SK-N-SH treated with all-trans-retinoic acid at 6 μM for 48 hours (cell line): ENCODE results near the gene PIK3R5.

Experiments used
- ATAC-seq: fragments of 200-7000 bp; cut with Tn5 transposase; 3 replicates; pipeline ENCODE4 v1.9.1; 2020; ENCODE audit warnings: mild to moderate bottlenecking, moderate library complexity
- ARNTL ChIP-seq: fragments of 450-650 bp; formaldehyde crosslinking; IDR thresholded peaks from 2 replicates; pipeline ENCODE4 v1.5.0; 2020; ENCODE audit warnings: low read depth, mild to moderate bottlenecking, moderate library complexity, borderline replicate concordance
- CSDC2 ChIP-seq: fragments of 250-450 bp; sonication (Bioruptor Pico); IDR thresholded peaks from 2 replicates; pipeline ENCODE4 v1.5.0; 2020; ENCODE audit warnings: mild to moderate bottlenecking, moderate library complexity
- ESRRG ChIP-seq: fragments of 250-450 bp; sonication (Bioruptor Pico); IDR thresholded peaks from 2 replicates; pipeline ENCODE4 v1.6.1; 2021; ENCODE audit warnings: mild to moderate bottlenecking
- GLIS3 ChIP-seq: fragments of 250-450 bp; sonication (Bioruptor Pico); IDR thresholded peaks from 2 replicates; pipeline ENCODE4 v1.5.0; 2020; ENCODE audit warnings: mild to moderate bottlenecking, moderate library complexity
- ISL1 ChIP-seq: fragments of 250-450 bp; sonication (Bioruptor Pico); IDR thresholded peaks from 2 replicates; pipeline ENCODE4 v2.1.2; 2022; ENCODE audit warnings: mild to moderate bottlenecking, moderate library complexity
- OSR1 ChIP-seq: fragments of 250-450 bp; sonication (Bioruptor Pico); IDR thresholded peaks from 2 replicates; pipeline ENCODE4 v1.8.0; 2022; ENCODE audit warnings: moderate library complexity, mild to moderate bottlenecking, inconsistent platforms
- PPARA ChIP-seq: fragments of 250-450 bp; sonication (Bioruptor Pico); IDR thresholded peaks from 2 replicates; pipeline ENCODE4 v1.5.0; 2020; ENCODE audit warnings: mild to moderate bottlenecking, borderline replicate concordance
- RARB ChIP-seq: fragments of 250-450 bp; sonication (Bioruptor Pico); IDR thresholded peaks from 2 replicates; pipeline ENCODE4 v1.8.0; 2021; ENCODE audit warnings: mild to moderate bottlenecking, moderate library complexity
- SNAI2 ChIP-seq: fragments of 250-450 bp; sonication (Bioruptor Pico); IDR thresholded peaks from 2 replicates; pipeline ENCODE4 v1.5.0; 2020; ENCODE audit warnings: mild to moderate bottlenecking, moderate library complexity
- TCF4 ChIP-seq: fragments of 250-450 bp; sonication (Bioruptor Pico); IDR thresholded peaks from 2 replicates; pipeline ENCODE4 v1.8.0; 2021; ENCODE audit warnings: mild to moderate bottlenecking, moderate library complexity, borderline replicate concordance
- ZC3H10 ChIP-seq: fragments of 250-450 bp; sonication (Bioruptor Pico); IDR thresholded peaks from 2 replicates; pipeline ENCODE4 v1.5.1; 2021; ENCODE audit warnings: mild to moderate bottlenecking, moderate library complexity
- ZFP3 ChIP-seq: fragments of 250-450 bp; sonication (Bioruptor Pico); IDR thresholded peaks from 2 replicates; pipeline ENCODE4 v1.5.0; 2020; ENCODE audit warnings: mild to moderate bottlenecking, moderate library complexity
- ZFP30 ChIP-seq: fragments of 450-650 bp; formaldehyde crosslinking; IDR thresholded peaks from 2 replicates; pipeline ENCODE4 v1.5.0; 2022; ENCODE audit warnings: mild to moderate bottlenecking, moderate library complexity
- ZNF565 ChIP-seq: fragments of 450-650 bp; formaldehyde crosslinking; conservative IDR thresholded peaks from 2 replicates; pipeline ENCODE4 v1.5.0; 2020; ENCODE audit warnings: low read depth, mild to moderate bottlenecking, moderate library complexity
- ZNF70 ChIP-seq: fragments of 450-650 bp; formaldehyde crosslinking; IDR thresholded peaks from 2 replicates; pipeline ENCODE4 v1.5.0; 2020; ENCODE audit warnings: mild to moderate bottlenecking, moderate library complexity
- TF ChIP-seq, protein P1 (sequence below): fragments of 250-450 bp; sonication (Bioruptor Pico); IDR thresholded peaks from 2 replicates; pipeline ENCODE4 v1.5.1; 2021; ENCODE audit warnings: mild to moderate bottlenecking, moderate library complexity
- TF ChIP-seq, protein P2 (sequence below): fragments of 250-450 bp; sonication (Bioruptor Pico); IDR thresholded peaks from 2 replicates; pipeline ENCODE4 v1.8.0; 2020; ENCODE audit warnings: mild to moderate bottlenecking, moderate library complexity, borderline replicate concordance
- TF ChIP-seq, protein P3 (sequence below): fragments of 250-450 bp; sonication (Bioruptor Pico); IDR thresholded peaks from 2 replicates; pipeline ENCODE4 v1.8.0; 2021; ENCODE audit warnings: low read depth, mild to moderate bottlenecking, moderate library complexity, borderline replicate concordance
- TF ChIP-seq, protein P4 (sequence below): fragments of 250-450 bp; sonication (Bioruptor Pico); IDR thresholded peaks from 2 replicates; pipeline ENCODE4 v1.5.0; 2020; ENCODE audit warnings: mild to moderate bottlenecking, moderate library complexity

Gene PIK3R5

DNA sequence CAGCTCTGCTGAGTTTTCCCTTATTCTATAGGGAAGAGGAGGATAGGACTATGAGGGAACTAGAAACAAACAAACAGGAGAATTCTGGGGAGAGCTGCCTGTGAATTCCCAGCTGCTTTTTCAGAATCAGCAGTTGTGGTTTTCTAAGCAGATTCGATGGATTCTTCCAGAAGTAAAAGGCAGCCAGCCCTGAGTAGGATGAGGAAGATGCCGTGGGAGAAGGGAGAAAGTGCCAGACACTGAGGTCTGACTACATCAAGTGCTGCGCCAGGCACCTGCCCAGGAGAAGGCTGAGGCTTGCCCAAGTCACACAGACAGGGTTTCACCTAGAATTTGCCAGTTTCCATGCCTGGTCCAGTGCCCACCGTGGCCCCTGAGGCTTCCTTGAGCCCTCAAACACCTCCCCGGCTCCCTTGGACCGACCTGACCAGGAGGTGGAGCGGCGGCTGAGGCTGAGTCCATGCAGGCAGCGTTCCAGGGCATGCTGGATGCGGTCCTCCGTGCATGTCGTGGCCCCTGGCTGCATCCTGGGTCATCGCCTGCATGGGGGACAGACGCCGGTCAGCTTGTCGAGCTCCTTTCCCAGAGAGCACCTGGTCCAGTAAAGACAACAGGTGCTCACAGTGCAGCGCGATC is 54.4 kb downstream of the PIK3R5 start:
- ATAC-seq: no peak

DNA sequence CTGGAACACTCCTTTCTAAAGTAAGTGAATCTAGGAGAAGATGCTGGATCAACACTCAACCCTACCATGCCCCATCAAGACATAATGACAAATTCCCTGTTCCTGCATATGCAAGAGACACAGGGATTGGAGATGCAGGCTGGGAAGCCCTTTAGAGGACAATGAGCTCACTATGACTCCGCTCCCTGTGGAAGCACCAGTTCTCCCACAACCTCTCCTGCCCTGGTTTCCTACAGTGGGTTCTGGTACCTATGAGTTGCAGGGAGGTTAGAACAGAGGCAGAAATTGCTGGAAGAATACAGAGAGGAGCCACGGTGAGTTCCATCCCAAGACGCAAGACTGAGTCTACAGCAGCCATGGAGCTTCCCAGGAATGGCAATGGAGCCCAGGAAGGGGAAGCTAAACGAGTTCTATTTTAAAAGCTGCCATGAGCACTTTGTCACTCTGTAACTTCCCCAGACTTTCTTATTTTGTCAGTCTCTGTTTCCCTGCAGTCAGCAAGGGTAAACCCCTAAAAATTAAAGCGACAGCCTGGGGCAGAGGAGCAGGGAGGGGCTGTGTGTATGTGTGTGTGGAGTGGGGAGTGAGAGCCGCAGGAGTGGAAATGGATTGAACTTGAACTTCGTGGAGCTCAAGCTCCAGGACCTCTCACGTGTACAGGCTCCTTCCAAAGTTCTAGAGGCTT is 55.8 kb downstream of the PIK3R5 start:
- ATAC-seq: no peak

More for the DNA sequence above, 54.4 kb downstream of the PIK3R5 start:
- no peak for TF ChIP-seq ESRRG
- no peak for TF ChIP-seq ZFP30 (CRISPR knock-in tag)
- no peak for TF ChIP-seq ZNF70 (CRISPR knock-in tag)
- TF ChIP-seq ARNTL (CRISPR knock-in tag): no peak
- no peak for TF ChIP-seq PPARA
- TF ChIP-seq ISL1: no peak
- TF ChIP-seq, protein P1, sequence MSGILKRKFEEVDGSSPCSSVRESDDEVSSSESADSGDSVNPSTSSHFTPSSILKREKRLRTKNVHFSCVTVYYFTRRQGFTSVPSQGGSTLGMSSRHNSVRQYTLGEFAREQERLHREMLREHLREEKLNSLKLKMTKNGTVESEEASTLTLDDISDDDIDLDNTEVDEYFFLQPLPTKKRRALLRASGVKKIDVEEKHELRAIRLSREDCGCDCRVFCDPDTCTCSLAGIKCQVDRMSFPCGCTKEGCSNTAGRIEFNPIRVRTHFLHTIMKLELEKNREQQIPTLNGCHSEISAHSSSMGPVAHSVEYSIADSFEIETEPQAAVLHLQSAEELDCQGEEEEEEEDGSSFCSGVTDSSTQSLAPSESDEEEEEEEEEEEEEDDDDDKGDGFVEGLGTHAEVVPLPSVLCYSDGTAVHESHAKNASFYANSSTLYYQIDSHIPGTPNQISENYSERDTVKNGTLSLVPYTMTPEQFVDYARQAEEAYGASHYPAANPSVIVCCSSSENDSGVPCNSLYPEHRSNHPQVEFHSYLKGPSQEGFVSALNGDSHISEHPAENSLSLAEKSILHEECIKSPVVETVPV (CRISPR knock-in tag): no peak
- no peak for TF ChIP-seq TCF4 (CRISPR knock-in tag)
- no peak for TF ChIP-seq CSDC2 (CRISPR knock-in tag)
- TF ChIP-seq ZFP3: no peak

DNA sequence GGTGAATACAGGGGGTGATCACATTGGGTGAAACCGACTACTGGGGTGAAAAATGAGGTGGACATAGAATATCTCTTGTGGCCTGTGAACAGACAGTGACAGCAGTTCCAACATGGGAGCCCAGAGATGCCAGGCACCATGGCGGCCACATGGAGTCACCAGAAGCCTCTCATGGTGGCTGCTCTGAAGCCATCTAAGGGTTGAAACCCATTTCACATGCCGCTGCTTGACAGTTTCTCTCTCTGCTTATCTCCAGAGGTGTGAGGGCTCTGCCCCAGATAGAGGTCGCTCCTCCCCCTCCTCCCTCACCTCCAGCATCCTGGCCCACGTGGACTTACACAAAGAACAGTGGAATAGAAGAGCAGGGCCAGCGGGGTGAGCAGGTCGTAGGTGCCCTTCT is 60.2 kb downstream of the PIK3R5 start:
- no peak for ATAC-seq
- TF ChIP-seq ZNF565: no peak
- TF ChIP-seq RARB (CRISPR knock-in tag): no peak
- TF ChIP-seq, protein P2, sequence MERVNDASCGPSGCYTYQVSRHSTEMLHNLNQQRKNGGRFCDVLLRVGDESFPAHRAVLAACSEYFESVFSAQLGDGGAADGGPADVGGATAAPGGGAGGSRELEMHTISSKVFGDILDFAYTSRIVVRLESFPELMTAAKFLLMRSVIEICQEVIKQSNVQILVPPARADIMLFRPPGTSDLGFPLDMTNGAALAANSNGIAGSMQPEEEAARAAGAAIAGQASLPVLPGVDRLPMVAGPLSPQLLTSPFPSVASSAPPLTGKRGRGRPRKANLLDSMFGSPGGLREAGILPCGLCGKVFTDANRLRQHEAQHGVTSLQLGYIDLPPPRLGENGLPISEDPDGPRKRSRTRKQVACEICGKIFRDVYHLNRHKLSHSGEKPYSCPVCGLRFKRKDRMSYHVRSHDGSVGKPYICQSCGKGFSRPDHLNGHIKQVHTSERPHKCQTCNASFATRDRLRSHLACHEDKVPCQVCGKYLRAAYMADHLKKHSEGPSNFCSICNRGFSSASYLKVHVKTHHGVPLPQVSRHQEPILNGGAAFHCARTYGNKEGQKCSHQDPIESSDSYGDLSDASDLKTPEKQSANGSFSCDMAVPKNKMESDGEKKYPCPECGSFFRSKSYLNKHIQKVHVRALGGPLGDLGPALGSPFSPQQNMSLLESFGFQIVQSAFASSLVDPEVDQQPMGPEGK (CRISPR knock-in tag): no peak
- no peak for TF ChIP-seq ISL1
- TF ChIP-seq OSR1 (CRISPR knock-in tag): no peak
- no peak for TF ChIP-seq ZC3H10
- no peak for TF ChIP-seq ZNF70 (CRISPR knock-in tag)

More for the DNA sequence above, 55.8 kb downstream of the PIK3R5 start:
- no peak for TF ChIP-seq ISL1
- no peak for TF ChIP-seq TCF4 (CRISPR knock-in tag)
- TF ChIP-seq, protein P3, sequence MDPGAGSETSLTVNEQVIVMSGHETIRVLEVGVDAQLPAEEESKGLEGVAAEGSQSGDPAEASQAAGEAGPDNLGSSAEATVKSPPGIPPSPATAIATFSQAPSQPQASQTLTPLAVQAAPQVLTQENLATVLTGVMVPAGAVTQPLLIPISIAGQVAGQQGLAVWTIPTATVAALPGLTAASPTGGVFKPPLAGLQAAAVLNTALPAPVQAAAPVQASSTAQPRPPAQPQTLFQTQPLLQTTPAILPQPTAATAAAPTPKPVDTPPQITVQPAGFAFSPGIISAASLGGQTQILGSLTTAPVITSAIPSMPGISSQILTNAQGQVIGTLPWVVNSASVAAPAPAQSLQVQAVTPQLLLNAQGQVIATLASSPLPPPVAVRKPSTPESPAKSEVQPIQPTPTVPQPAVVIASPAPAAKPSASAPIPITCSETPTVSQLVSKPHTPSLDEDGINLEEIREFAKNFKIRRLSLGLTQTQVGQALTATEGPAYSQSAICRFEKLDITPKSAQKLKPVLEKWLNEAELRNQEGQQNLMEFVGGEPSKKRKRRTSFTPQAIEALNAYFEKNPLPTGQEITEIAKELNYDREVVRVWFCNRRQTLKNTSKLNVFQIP (CRISPR knock-in tag): no peak
- TF ChIP-seq GLIS3 (CRISPR knock-in tag): no peak
- no peak for TF ChIP-seq ZNF70 (CRISPR knock-in tag)
- TF ChIP-seq, protein P4, sequence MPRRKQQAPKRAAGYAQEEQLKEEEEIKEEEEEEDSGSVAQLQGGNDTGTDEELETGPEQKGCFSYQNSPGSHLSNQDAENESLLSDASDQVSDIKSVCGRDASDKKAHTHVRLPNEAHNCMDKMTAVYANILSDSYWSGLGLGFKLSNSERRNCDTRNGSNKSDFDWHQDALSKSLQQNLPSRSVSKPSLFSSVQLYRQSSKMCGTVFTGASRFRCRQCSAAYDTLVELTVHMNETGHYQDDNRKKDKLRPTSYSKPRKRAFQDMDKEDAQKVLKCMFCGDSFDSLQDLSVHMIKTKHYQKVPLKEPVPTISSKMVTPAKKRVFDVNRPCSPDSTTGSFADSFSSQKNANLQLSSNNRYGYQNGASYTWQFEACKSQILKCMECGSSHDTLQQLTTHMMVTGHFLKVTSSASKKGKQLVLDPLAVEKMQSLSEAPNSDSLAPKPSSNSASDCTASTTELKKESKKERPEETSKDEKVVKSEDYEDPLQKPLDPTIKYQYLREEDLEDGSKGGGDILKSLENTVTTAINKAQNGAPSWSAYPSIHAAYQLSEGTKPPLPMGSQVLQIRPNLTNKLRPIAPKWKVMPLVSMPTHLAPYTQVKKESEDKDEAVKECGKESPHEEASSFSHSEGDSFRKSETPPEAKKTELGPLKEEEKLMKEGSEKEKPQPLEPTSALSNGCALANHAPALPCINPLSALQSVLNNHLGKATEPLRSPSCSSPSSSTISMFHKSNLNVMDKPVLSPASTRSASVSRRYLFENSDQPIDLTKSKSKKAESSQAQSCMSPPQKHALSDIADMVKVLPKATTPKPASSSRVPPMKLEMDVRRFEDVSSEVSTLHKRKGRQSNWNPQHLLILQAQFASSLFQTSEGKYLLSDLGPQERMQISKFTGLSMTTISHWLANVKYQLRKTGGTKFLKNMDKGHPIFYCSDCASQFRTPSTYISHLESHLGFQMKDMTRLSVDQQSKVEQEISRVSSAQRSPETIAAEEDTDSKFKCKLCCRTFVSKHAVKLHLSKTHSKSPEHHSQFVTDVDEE: no peak
- TF ChIP-seq, protein P1 (CRISPR knock-in tag): no peak
- no peak for TF ChIP-seq ZFP3
- TF ChIP-seq SNAI2: no peak
- TF ChIP-seq CSDC2 (CRISPR knock-in tag): no peak
